ENCODE measurements around the gene REL.

The REL gene

DNA sequence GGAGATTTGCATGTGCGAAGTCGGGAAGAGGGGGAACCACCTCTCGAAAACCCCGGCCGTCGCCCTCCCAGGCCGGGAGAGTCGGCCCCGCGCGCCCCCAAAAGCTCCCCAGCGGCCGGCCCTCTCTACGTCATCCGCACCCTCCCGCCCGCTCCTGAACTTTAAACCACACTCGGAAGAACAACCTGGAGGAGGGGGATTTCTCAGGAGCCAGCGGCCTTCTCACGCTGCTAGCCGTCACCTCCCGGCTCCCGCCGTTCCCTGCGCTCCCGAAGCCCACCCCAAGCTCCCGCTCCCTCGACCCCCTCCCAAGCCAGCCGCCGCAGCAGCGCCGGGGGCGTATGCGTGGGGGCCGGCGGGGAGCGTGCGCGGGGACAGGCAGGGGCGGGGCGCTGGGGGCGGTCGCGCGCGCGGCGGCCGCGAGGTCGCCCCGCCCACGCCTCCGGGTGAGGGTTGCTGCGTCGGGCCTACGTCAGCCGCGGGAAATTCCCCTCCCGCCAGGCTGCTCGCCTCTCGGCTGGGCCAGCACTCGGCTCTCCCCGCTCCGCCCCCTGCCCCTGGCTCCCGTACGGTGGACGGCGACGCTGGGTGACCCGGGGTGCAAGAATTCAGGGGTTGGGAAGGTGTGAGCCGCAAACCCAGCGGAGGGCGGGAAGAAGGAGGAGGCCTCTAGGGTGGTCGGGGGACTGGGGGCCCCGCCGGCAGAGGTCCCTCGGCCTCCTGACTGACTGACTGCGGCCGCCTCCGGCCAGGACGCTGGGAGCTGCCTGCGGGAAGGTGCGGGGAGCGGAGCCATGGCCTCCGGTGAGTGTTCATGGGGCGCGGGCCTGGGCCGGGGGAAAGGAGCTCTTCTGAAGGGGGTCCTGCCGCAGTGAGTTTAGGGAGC is at the start of gene REL:
REL (plus strand) TSS at position 528 of the 886 bp plus-strand sequence; CDS start at position 795, 267 bp downstream.
- peak; percentile 93 for DNase-seq (ENCODE audit: low read depth)
- TF ChIP-seq, protein P1, sequence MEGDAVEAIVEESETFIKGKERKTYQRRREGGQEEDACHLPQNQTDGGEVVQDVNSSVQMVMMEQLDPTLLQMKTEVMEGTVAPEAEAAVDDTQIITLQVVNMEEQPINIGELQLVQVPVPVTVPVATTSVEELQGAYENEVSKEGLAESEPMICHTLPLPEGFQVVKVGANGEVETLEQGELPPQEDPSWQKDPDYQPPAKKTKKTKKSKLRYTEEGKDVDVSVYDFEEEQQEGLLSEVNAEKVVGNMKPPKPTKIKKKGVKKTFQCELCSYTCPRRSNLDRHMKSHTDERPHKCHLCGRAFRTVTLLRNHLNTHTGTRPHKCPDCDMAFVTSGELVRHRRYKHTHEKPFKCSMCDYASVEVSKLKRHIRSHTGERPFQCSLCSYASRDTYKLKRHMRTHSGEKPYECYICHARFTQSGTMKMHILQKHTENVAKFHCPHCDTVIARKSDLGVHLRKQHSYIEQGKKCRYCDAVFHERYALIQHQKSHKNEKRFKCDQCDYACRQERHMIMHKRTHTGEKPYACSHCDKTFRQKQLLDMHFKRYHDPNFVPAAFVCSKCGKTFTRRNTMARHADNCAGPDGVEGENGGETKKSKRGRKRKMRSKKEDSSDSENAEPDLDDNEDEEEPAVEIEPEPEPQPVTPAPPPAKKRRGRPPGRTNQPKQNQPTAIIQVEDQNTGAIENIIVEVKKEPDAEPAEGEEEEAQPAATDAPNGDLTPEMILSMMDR (IDR thresholded peaks at IDR 0.05; ENCODE audit: low read length, missing control alignments) = no peak
- H3K4me3 ChIP-seq (replicated peaks; ENCODE audit: low read depth, low read length) = peak within 1 kb of the TSS; percentile 82

DNA sequence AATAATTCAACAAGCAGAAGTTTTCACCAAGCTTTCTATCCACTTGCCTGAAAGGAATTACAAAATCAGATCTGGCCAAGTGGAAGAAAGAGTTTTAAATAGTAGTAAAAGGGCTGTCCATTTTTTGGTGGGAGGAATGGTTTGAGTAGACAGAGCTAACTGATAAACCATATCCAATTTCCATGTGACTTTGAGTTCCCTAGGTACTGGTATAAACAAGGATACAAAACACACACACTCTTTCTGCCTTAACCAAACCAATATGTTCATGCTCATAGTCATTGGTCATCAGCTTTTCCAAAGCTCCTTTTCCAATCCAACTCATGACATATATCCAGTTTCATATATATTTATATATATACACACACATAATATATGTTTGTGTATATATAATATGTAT is 49.5 kb upstream of the REL start:
- TF ChIP-seq, protein P1 (IDR thresholded peaks at IDR 0.05; ENCODE audit: low read length, missing control alignments) = no peak
- DNase-seq (ENCODE audit: low read depth) = no peak
- H3K4me3 ChIP-seq (replicated peaks; ENCODE audit: low read depth, low read length) = no peak overlapping the region

DNA sequence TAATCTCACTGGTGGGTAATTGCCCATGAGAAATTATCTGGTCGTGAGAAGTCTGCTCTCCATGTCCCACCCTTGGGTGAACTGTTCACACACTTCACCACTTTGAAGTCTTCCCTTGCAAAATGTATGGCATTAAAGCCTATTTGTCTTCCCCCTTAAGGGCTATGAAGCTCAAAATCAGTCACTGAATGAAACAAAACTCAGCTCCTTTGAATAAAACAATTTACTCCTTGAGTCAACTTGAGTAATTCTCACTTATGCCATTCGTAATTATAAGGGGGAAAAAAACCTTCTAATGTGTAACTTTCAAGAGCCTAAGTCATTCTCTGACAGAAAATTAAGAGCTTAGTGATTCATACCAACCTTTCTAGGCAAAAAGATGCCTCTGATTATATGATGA is 48.8 kb upstream of the REL start:
- TF ChIP-seq, protein P1 (IDR thresholded peaks at IDR 0.05; ENCODE audit: low read length, missing control alignments) = no peak
- H3K4me3 ChIP-seq (replicated peaks; ENCODE audit: low read depth, low read length) = no peak overlapping the region

DNA sequence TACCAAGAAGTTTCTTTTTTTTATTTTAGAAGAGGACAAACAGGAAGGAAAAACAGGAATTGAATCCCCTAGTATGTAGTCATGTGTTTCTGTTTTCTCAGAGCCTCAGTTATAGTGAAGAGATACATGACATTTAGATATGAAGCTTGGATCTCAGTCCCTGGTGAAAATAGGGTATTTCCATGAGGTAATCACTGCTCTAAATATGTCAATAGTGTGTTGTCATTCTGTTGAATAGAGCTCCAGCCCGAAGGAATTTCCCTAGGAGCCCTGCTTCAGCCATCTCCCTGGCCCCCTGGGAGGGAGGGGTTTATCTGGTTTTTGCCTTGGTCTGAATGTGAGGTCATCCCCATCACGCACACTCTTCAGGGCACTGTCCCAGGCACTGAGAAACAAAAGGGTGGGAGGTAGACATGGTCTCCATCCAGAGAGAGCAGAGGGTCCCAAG is 47.1 kb upstream of the REL start:
- H3K4me3 ChIP-seq (replicated peaks; ENCODE audit: low read depth, low read length) = no peak overlapping the region
- TF ChIP-seq, protein P1 (IDR thresholded peaks at IDR 0.05; ENCODE audit: low read length, missing control alignments) = no peak
- peak; percentile 14 for DNase-seq (ENCODE audit: low read depth)

More for the DNA sequence above, 48.8 kb upstream of the REL start:
- no peak for DNase-seq (ENCODE audit: low read depth)

DNA sequence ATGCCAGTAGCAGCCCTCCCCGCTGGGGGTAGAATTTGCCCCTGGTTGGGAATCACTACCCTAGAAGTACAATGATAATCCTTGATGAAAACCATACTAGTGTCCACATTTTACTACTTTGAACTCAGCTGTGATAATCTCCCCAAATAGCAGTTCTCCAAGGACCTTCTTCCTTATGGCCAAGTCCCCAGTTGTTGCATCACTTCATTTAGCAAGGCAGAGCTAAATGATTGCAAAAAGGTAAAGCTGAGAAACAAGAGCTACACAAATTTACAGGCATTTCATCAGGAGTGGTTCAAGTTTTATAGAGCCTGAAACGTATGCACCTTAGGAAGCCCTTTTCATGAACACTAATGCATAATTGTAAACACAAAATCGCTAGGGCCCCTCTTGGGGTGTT is 44.9 kb upstream of the REL start:
- no peak overlapping the region for H3K4me3 ChIP-seq (replicated peaks; ENCODE audit: low read depth, low read length)
- TF ChIP-seq, protein P1 (IDR thresholded peaks at IDR 0.05; ENCODE audit: low read length, missing control alignments) = no peak
- DNase-seq (ENCODE audit: low read depth) = no peak

DNA sequence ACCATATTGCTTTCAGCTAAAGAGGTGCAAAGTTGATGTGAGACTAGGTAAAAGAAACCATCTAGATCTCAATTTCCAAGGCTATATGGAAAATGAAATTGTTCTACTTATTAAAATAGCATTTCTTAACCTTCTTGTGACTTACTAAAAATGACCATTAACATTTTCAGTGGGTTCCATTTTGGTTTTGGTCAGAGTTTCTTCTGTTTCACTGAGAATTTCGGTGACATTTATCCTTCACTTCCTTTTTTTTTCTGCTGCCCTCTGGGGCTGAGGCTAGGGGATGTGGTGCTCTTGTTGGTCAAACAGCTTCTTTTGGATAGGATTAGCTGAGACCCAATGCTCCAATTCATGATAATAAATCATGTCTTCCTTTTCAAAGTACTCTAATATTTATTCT is 44.3 kb upstream of the REL start:
- DNase-seq (ENCODE audit: low read depth) = no peak
- H3K4me3 ChIP-seq (replicated peaks; ENCODE audit: low read depth, low read length) = no peak overlapping the region
- TF ChIP-seq, protein P1 (IDR thresholded peaks at IDR 0.05; ENCODE audit: low read length, missing control alignments) = no peak
